RWPE2 (cell line): ENCODE measurements around the gene PXDN.

Source experiments
- ATAC-seq: fragments of 200-7000 bp; cut with Tn5 transposase; 3 replicates; pipeline ENCODE4 v1.9.1; 2021; ENCODE audit warnings: low read depth
- DNase-seq: peaks from one replicate; pipeline ENCODE4 v3.0.0-alpha.2; 2020; ENCODE audit warnings: low spot score
- H3K27ac ChIP-seq: fragments of 450-650 bp; 2 replicates; pipeline ENCODE4 v1.5.1; 2017; ENCODE audit warnings: mild to moderate bottlenecking; ENCODE audit not compliant: poor library complexity, severe bottlenecking
- H3K27me3 ChIP-seq: fragments of 250-450 bp; sonication (Bioruptor Pico); 2 replicates; pipeline ENCODE4 v1.5.1; 2021; ENCODE audit warnings: mild to moderate bottlenecking, moderate library complexity; ENCODE audit not compliant: insufficient read depth, poor library complexity, severe bottlenecking
- H3K36me3 ChIP-seq: fragments of 250-450 bp; sonication (Bioruptor Pico); 2 replicates; pipeline ENCODE4 v1.5.1; 2020; ENCODE audit warnings: low read depth, mild to moderate bottlenecking, moderate library complexity
- H3K4me1 ChIP-seq: fragments of 250-450 bp; sonication (Bioruptor Pico); 2 replicates; pipeline ENCODE4 v1.5.1; 2021; ENCODE audit warnings: mild to moderate bottlenecking, moderate library complexity; ENCODE audit not compliant: insufficient read depth, poor library complexity, severe bottlenecking
- H3K4me3 ChIP-seq: fragments of 250-450 bp; sonication (Bioruptor Pico); 2 replicates; pipeline ENCODE4 v1.5.1; 2021; ENCODE audit warnings: mild to moderate bottlenecking, moderate library complexity; ENCODE audit not compliant: severe bottlenecking
- H3K9me3 ChIP-seq: fragments of 250-450 bp; sonication (Bioruptor Pico); 2 replicates; pipeline ENCODE4 v1.5.1; 2021; ENCODE audit warnings: mild to moderate bottlenecking, moderate library complexity; ENCODE audit not compliant: severe bottlenecking
- TF ChIP-seq, protein P1 (sequence below): fragments of 450-650 bp; IDR thresholded peaks from one replicate; pipeline ENCODE4 v1.5.1; 2017; ENCODE audit warnings: mild to moderate bottlenecking, moderate library complexity; ENCODE audit not compliant: poor library complexity, severe bottlenecking

PXDN gene

DNA sequence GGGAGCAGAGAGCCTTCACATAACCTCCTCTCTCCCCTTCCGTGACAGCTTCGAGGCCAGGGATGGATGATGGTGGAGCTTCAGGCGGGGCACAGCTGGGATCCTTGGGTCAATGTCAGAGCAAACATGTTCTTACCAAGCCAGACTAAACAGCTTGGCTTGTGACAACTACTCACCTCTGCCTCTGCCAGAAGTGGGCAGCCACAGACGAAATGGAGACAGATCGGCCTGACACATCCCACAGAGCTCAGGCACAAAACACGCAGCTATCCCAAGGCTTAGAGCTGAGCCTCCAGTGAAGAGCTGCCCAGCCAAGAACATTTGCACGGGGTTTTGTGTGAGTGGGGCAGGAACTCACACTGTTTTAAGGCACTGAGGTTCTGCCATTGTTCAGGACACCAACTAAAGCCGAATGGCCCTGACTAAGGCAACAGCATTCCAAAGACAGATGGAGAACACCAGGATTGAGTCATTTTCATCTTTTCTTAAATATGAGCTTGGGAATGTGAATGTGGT is 12.8 kb downstream of the PXDN start:
- no peaks in the 10 kb centered on the region for H3K27me3 ChIP-seq
- TF ChIP-seq, protein P1, sequence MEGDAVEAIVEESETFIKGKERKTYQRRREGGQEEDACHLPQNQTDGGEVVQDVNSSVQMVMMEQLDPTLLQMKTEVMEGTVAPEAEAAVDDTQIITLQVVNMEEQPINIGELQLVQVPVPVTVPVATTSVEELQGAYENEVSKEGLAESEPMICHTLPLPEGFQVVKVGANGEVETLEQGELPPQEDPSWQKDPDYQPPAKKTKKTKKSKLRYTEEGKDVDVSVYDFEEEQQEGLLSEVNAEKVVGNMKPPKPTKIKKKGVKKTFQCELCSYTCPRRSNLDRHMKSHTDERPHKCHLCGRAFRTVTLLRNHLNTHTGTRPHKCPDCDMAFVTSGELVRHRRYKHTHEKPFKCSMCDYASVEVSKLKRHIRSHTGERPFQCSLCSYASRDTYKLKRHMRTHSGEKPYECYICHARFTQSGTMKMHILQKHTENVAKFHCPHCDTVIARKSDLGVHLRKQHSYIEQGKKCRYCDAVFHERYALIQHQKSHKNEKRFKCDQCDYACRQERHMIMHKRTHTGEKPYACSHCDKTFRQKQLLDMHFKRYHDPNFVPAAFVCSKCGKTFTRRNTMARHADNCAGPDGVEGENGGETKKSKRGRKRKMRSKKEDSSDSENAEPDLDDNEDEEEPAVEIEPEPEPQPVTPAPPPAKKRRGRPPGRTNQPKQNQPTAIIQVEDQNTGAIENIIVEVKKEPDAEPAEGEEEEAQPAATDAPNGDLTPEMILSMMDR, result no peak
- peak; percentile 44 for ATAC-seq
- no peak overlapping the region for H3K4me3 ChIP-seq
- H3K9me3 ChIP-seq, result no peaks in the 10 kb centered on the region
- no peak for DNase-seq
- H3K4me1 ChIP-seq, result peaks cover 45% of the 10 kb centered on the region
- peak overlapping the region; percentile 94 for H3K27ac ChIP-seq
- H3K36me3 ChIP-seq, result peaks cover 33% of the 10 kb centered on the region

DNA sequence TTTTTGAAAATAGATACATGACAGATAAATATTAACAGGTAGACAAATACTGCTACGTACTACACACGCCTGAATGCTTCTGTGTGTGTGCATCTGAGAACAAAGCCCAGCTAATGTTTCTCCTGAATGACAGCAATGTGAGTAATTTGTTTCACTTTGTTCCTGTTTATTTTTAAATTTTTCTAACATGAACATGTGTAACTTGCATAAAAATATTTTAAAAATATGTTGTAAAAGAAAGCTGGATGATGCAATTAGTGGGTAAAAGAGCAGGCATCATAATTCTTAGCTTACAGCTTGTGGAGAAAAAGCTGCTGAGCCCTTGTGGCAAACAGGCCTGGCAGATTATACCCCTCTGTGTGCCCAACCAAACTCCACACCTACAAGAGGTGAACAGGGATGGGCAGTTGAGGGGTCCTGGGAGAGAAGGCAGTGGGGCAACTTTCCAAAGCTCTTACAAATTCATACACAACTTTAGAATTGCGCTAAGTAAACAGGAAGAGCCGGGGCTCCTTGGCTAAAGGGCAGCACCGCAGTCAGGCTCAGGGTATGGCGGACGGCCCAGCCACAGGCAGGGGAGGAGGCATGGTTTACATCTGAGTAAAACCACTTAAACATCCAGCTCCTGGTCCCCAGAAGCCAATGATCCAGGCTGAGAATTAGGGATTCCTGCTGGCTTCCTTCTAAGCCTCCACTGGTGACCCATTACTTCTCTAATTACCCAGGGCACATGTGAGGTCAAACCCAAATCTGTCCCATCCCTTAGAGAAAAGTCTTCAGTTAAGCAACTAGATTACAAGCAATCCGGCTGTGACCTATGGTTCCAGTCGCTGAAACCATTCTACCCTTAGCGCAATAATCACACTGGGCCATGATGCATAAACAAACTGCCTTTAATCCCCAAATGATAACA is 14.0 kb downstream of the PXDN start:
- no peaks in the 10 kb centered on the region for H3K27me3 ChIP-seq
- peak; percentile 81 for ATAC-seq
- H3K9me3 ChIP-seq, result no peaks in the 10 kb centered on the region
- no peak for DNase-seq
- TF ChIP-seq, protein P1, result no peak
- peaks cover 26% of the 10 kb centered on the region for H3K36me3 ChIP-seq
- H3K4me3 ChIP-seq, result no peak overlapping the region
- H3K4me1 ChIP-seq, result peaks cover 45% of the 10 kb centered on the region
- peak overlapping the region; percentile 94 for H3K27ac ChIP-seq

DNA sequence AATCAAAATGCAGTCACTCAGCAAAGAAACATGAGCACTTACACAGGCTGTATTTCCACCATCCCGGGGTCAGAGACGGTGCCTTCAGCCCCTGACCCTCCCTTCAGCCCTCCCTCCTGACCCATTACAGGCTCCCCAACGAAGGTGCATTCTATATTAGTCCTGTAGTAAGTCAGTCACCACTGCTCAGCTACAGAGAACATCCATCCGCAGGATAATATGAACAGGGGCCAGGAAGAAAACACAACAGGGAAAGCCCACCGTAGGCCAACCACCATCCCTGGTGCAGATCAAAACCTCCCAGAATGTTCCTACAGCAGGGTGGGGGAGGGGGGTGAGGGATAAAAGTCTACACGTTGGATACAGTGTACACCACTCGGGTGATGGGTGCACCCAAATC is 15.1 kb downstream of the PXDN start:
- Histone ChIP-seq H3K4me1 (peaks cover 47% of the 10 kb centered on the region), H3K27ac (peak overlapping the region; percentile 94)

DNA sequence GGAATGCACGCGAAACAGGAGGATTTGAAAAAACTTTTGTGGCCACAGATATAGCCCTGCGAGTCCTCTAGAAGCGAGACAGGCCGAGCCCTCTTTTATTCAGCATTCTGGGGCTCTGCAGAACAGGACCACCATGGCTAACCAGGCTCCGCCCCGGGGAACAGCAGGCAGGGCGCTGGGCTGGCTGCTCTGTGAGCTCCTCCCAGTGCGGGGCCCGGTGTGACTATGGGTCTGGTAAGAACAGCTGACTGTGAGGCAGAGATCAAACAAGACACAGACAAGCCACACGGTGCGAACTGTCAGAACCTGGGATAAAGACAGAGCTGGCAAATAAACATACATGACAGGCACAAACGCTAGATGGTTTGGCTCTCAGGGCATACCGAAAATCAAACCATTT is 15.5 kb downstream of the PXDN start:
- Histone ChIP-seq H3K27me3 (no peaks in the 10 kb centered on the region), H3K4me3 (no peak overlapping the region), H3K4me1 (peaks cover 48% of the 10 kb centered on the region), H3K9me3 (no peaks in the 10 kb centered on the region), H3K27ac (peak overlapping the region; percentile 94), H3K36me3 (peaks cover 17% of the 10 kb centered on the region)
- ATAC-seq, result peak; percentile 40; the same call in 2 of the 3 replicates
- DNase-seq, result no peak
- TF ChIP-seq, protein P1, result no peak

More for the DNA sequence above, 15.1 kb downstream of the PXDN start:
- Histone ChIP-seq H3K36me3 (peaks cover 21% of the 10 kb centered on the region), H3K4me3 (no peak overlapping the region), H3K27me3 (no peaks in the 10 kb centered on the region), H3K9me3 (no peaks in the 10 kb centered on the region)
- TF ChIP-seq, protein P1, result no peak
- ATAC-seq (no peak), DNase-seq (no peak)
